GM12865 (cell line): ENCODE results near the gene FAM13A.

Experiments used
- DNase-seq: peaks from one replicate; pipeline ENCODE4 v3.0.0; 2010; ENCODE audit warnings: low read depth
- H3K4me3 ChIP-seq: 2 replicates; pipeline ENCODE4 v1.5.1; 2011; ENCODE audit warnings: mild to moderate bottlenecking, low read depth, low read length, control low read depth
- CTCF ChIP-seq: IDR thresholded peaks from 2 replicates; pipeline ENCODE4 v1.5.1; 2011; ENCODE audit warnings: low read length, control low read depth, low read depth, inconsistent platforms; ENCODE audit not compliant: insufficient read depth; ENCODE audit errors: missing control alignments

The FAM13A gene

GRCh38 chr4:88720451-88721428 is 336.2 kb downstream of the FAM13A start:
- no peak for TF ChIP-seq CTCF
- no peak for DNase-seq
- H3K4me3 ChIP-seq: no peak overlapping the region

- no peak for DNase-seq
- H3K4me3 ChIP-seq: no peak overlapping the region
- no peak for TF ChIP-seq CTCF
Observed at GRCh38 chr4:88719381-88719780, 337.6 kb downstream of the FAM13A start.

DNA sequence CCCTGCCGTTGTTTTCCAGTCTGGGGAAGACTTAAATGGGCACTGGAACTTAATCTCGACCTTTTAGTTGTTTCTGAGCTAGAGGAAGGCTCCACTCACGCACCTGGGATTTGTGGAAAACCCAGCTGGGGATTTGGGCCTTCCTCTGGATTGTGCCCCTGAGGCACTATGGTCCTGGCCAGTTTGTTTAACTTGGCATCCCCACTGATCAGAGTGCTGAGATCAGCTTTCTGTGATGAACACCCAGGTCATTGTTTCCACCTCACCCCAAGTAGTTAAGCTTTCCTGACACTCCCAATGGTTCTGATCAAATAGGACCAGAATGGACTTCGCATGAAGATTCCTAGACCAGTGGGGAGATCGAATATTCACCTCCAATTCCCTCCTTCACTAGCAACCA is 338.9 kb downstream of the FAM13A start:
- no peak for TF ChIP-seq CTCF
- H3K4me3 ChIP-seq: no peak overlapping the region
- no peak for DNase-seq

DNA sequence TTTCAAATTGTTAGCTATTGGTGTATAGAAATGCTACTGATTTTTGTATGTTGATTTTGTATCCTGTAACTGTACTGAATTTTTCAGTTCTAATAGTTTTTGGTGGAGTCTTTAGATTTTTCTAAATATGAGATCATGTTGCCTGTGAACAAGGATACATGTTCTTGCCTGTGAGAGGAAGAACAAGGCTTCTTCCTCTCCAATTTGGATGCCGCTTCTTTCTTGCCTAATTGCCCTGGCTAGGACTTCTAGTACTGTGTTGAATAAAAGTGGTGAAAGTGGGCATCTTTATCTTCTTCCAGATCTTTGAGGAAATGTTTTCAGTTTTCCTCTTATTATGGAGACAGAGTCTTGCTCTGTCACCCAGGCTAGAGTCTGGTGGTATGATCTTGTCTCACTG is 343.2 kb downstream of the FAM13A start:
- DNase-seq: no peak
- no peak overlapping the region for H3K4me3 ChIP-seq
- TF ChIP-seq CTCF: no peak

DNA sequence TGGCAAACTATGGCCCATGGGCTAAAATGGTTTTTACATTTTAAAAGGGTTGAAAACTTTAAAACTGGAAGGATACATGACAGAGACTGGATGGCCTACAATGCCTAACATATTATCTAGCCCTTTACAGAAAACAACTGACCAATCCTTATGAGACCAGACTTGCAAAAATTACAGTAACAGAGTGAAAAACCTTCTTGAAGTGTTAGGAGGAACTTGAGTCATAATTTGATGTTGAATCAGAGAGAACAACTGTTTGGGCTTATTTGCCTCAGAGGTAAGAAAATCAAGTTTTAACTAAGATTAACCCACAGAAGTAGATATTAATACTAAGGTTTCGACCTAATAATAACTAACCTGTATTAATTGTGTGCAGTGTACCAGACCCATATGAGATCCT is 347.0 kb downstream of the FAM13A start:
- TF ChIP-seq CTCF: no peak
- no peak overlapping the region for H3K4me3 ChIP-seq
- no peak for DNase-seq

GRCh38 chr4:88706574-88706973 is 350.4 kb downstream of the FAM13A start:
- no peak for TF ChIP-seq CTCF
- no peak for DNase-seq
- no peak overlapping the region for H3K4me3 ChIP-seq

DNA sequence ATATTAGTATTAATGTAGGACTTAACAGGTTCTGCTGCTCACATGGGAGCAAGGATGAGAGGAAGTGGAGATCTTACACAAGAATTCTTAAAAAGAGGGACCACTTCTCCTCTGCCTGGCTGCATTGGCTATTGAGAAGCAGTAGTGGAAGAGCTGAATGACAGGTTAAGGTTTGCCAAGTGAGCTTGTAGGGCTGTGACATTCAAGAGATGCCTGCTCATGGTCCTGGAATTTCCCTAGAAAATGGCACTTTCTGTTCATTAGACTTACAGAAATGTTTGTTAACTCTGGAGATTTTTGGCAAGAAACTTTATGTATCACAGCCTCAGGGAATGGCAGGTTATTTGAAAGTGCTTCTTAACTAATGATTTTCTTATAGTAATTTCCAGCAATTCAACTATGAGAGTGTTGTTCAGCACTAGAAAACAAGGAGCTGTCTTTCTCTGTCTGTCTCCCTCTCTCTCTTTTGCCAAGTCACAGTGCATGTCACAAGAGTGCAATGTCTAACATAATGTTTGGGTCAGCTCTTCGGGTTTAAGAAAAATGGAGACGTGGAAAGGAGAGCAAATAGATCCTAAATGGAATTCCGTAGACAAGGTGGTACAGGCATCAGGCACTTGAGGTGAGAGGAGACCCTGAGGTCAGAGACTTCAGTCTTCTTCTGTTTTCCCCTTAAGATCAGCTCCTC is 351.0 kb downstream of the FAM13A start:
- no peak overlapping the region for H3K4me3 ChIP-seq
- no peak for TF ChIP-seq CTCF
- no peak for DNase-seq
